ENCODE data around the gene GRAMD4.
A peak's percentile ranks its signal among the peaks of the same experiment; 100 is the strongest.

GRAMD4 gene

DNA sequence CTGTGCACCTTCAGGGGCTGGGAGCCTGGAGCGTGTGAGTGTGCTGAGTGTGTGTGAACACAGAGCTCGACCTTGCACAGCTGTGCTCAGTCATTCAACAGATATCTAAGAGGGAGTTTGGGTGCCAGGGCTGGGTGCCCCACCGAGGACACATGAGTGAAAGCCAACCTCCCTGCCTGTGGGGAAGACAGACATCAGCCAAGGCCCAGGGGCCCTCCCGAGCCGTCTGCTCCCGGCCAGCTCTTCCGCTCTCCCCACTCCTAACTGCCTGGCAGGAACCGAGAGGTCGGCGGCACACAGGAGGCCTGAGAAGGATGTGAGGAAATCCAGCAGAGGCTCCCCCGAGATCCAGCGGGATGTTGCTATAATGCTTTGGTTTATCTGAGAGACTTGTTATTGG, 85.9 kb downstream of the GRAMD4 start:
- no peak for DNase-seq
- CTCF ChIA-PET, result interaction anchor here (0.7 kb wide), 1 partner anchor 97 kb away, joined by 3 read pairs; no protein-coding TSS in a partner anchor
- POLR2A ChIA-PET, result no interaction called here
- Histone ChIP-seq H3K27me3 (replicated peaks in 2 of 5; ENCODE audit: control insufficient read depth in 4 of 5, insufficient read depth in 5 of 5, low read length in 4 of 5) (no peaks in the 10 kb centered on the region), H3K27ac (ENCODE audit: insufficient read depth in 1 of 2, low read depth in 1 of 2, low read length in 2 of 2, poor library complexity in 1 of 2, severe bottlenecking in 2 of 2) (no peak overlapping the region), H3K9me3 (ENCODE audit: control extremely low read depth in 1 of 5, control insufficient read depth in 4 of 5, insufficient read depth in 2 of 5, low read depth in 1 of 5, low read length in 4 of 5) (no peaks in the 10 kb centered on the region), H3K4me1 (ENCODE audit: control extremely low read depth in 1 of 4, control insufficient read depth in 4 of 4, insufficient read depth in 4 of 4, low read length in 3 of 4) (no peaks in the 10 kb centered on the region), H3K4me3 (ENCODE audit: control insufficient read depth in 1 of 7, extremely low read depth in 1 of 7, insufficient read depth in 4 of 7, low read depth in 2 of 7, low read length in 6 of 7) (no peak overlapping the region), H3K36me3 (ENCODE audit: control insufficient read depth in 4 of 4, insufficient read depth in 4 of 4, low read length in 3 of 4) (peaks cover 27 to 94% (median 67%) of the 10 kb centered on the region in 4 experiments)
- 96% methylated on average over 11 of the region's 12 CpGs for WGBS (ENCODE audit: insufficient coverage)

DNA sequence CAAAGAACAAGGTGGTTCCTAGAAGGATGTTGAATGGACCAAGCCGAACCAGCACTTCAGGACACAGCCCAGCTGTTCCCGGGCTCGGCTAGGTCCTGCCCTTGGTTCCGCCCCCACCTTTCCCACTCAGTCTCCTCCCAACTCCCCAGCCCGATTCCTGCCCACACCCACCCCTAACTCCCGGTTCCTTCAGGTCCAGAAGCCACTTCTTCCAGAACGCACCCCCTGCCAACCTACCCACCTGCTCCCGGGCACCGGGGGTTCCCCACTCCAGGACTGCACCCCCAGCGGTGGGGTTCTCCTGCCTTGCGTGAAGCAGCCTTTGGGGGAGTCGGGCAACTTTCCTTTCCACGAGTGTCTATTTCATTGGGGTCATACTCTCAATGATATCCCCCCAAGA, 87.1 kb downstream of the GRAMD4 start:
- H3K36me3 ChIP-seq (ENCODE audit: control insufficient read depth in 4 of 4, insufficient read depth in 4 of 4, low read length in 3 of 4), result peaks cover 34 to 95% (median 72%) of the 10 kb centered on the region in 4 experiments
- ChIA-PET POLR2A (no interaction called here), CTCF (no interaction called here)
- no peaks in the 10 kb centered on the region for H3K4me1 ChIP-seq (ENCODE audit: control extremely low read depth in 1 of 4, control insufficient read depth in 4 of 4, insufficient read depth in 4 of 4, low read length in 3 of 4)
- no peak for DNase-seq
- H3K27me3 ChIP-seq (replicated peaks in 2 of 5; ENCODE audit: control insufficient read depth in 4 of 5, insufficient read depth in 5 of 5, low read length in 4 of 5), result no peaks in the 10 kb centered on the region
- WGBS (ENCODE audit: insufficient coverage), result 100% methylated on average over 7 of the region's 13 CpGs
- H3K9me3 ChIP-seq (ENCODE audit: control extremely low read depth in 1 of 5, control insufficient read depth in 4 of 5, insufficient read depth in 2 of 5, low read depth in 1 of 5, low read length in 4 of 5), result no peaks in the 10 kb centered on the region
- no peak overlapping the region for H3K27ac ChIP-seq (ENCODE audit: insufficient read depth in 1 of 2, low read depth in 1 of 2, low read length in 2 of 2, poor library complexity in 1 of 2, severe bottlenecking in 2 of 2)
- no peak overlapping the region for H3K4me3 ChIP-seq (ENCODE audit: control insufficient read depth in 1 of 7, extremely low read depth in 1 of 7, insufficient read depth in 4 of 7, low read depth in 2 of 7, low read length in 6 of 7)

DNA sequence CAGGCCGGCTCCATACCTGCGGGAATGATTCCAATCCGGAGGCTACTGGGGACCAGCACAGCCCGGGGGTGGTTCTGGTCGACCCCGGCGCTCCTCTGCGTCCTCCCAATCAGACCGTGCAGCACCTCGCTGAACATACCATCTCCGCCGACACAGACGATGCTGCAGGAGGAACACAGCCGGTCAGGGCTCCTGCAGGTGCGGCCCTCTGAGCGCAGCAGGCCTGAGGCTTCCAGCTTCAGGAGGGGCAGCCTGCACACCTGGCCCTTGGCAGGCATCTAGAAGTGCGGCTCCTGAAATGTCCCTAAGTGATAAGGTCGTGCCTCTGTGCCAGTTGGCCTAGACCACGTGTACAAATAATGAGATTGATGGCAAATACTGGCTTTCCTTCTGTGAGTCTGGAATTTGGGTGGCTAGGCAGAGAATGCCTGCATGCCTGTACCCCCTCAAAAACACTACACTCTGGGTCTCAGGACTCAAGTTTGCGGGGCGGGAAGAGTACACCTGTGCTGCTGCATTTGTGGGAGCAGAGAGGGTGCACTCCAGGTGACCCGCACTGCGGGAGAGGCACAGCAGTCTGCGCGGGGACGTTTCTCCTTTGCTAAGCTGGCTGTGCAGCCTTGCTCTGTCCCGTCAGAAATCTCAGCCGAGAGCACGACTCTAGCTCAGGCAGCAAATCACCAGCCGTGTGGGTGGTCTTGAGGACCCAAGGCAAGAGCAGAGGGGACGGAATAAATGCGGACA, 87.8 kb downstream of the GRAMD4 start:
- no peaks in the 10 kb centered on the region for H3K4me1 ChIP-seq (ENCODE audit: control extremely low read depth in 1 of 4, control insufficient read depth in 4 of 4, insufficient read depth in 4 of 4, low read length in 3 of 4)
- H3K36me3 ChIP-seq (ENCODE audit: control insufficient read depth in 4 of 4, insufficient read depth in 4 of 4, low read length in 3 of 4), result peaks cover 31 to 92% (median 69%) of the 10 kb centered on the region in 4 experiments
- POLR2A ChIA-PET, result no interaction called here
- 98% methylated on average over 30 of the region's 32 CpGs for WGBS (ENCODE audit: insufficient coverage)
- CTCF ChIA-PET, result no interaction called here
- no peaks in the 10 kb centered on the region for H3K27me3 ChIP-seq (replicated peaks in 2 of 5; ENCODE audit: control insufficient read depth in 4 of 5, insufficient read depth in 5 of 5, low read length in 4 of 5)
- H3K4me3 ChIP-seq (ENCODE audit: control insufficient read depth in 1 of 7, extremely low read depth in 1 of 7, insufficient read depth in 4 of 7, low read depth in 2 of 7, low read length in 6 of 7), result no peak overlapping the region
- no peak overlapping the region for H3K27ac ChIP-seq (ENCODE audit: insufficient read depth in 1 of 2, low read depth in 1 of 2, low read length in 2 of 2, poor library complexity in 1 of 2, severe bottlenecking in 2 of 2)
- H3K9me3 ChIP-seq (ENCODE audit: control extremely low read depth in 1 of 5, control insufficient read depth in 4 of 5, insufficient read depth in 2 of 5, low read depth in 1 of 5, low read length in 4 of 5), result no peaks in the 10 kb centered on the region
- DNase-seq, result no peak

DNA sequence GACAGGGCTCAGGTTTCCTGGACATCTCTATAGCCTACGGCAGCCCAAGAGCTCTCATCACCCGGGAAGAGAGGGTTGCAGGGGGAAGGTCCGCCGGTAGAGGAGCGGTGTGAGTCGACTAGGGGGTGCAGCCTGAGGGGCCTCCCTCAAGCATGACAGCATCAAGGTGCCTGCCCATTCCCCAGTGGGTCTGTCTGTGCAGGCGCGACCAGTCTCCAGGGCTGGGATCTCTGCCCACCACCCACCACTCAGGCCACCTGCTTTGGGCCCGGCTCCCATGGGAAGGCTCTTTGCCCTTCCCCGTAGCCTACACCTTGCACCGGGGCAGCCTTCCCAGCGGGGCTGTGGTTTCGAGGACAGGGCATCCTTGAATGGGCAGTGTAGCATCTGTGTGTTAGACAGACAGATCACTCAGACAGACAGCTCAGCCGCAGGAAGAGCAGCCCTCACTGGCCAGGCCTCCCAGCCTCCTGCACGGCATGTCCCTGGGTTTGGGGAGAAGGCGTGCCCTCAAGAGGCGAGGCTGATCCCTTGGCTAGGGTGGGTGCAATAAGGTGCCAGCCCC, 88.7 kb downstream of the GRAMD4 start:
- Histone ChIP-seq H3K36me3 (ENCODE audit: control insufficient read depth in 4 of 4, insufficient read depth in 4 of 4, low read length in 3 of 4) (peaks cover 29 to 89% (median 69%) of the 10 kb centered on the region in 4 experiments), H3K4me3 (ENCODE audit: control insufficient read depth in 1 of 7, extremely low read depth in 1 of 7, insufficient read depth in 4 of 7, low read depth in 2 of 7, low read length in 6 of 7) (no peak overlapping the region), H3K27me3 (replicated peaks in 2 of 5; ENCODE audit: control insufficient read depth in 4 of 5, insufficient read depth in 5 of 5, low read length in 4 of 5) (no peaks in the 10 kb centered on the region), H3K4me1 (ENCODE audit: control extremely low read depth in 1 of 4, control insufficient read depth in 4 of 4, insufficient read depth in 4 of 4, low read length in 3 of 4) (no peaks in the 10 kb centered on the region), H3K27ac (ENCODE audit: insufficient read depth in 1 of 2, low read depth in 1 of 2, low read length in 2 of 2, poor library complexity in 1 of 2, severe bottlenecking in 2 of 2) (no peak overlapping the region), H3K9me3 (ENCODE audit: control extremely low read depth in 1 of 5, control insufficient read depth in 4 of 5, insufficient read depth in 2 of 5, low read depth in 1 of 5, low read length in 4 of 5) (no peaks in the 10 kb centered on the region)
- ChIA-PET POLR2A (no interaction called here), CTCF (no interaction called here)
- WGBS (ENCODE audit: insufficient coverage), result 93% methylated on average over 16 of the region's 17 CpGs
- no peak for DNase-seq

DNA sequence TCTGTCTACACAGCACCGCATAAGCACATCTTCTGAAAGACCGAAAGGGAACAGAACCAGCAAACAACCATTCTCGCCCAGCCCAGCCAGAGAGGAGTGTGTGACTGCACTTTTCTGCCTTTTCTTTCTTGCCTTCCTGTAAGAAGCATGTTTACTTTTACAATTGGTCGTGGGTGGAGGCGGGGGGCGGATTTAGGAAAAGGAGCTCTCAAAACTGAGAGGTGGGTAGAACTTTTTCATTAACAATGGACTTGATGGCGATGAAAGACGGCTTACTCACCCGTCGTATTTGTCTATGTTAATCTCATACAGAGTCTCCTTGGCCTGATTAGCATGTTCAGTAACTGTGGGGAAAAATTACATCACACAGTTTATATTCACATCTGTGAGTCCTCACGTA, 90.6 kb downstream of the GRAMD4 start:
- no peaks in the 10 kb centered on the region for H3K27me3 ChIP-seq (replicated peaks in 2 of 5; ENCODE audit: control insufficient read depth in 4 of 5, insufficient read depth in 5 of 5, low read length in 4 of 5)
- H3K36me3 ChIP-seq (ENCODE audit: control insufficient read depth in 4 of 4, insufficient read depth in 4 of 4, low read length in 3 of 4), result peaks cover 36 to 85% (median 66%) of the 10 kb centered on the region in 4 experiments
- no peak overlapping the region for H3K27ac ChIP-seq (ENCODE audit: insufficient read depth in 1 of 2, low read depth in 1 of 2, low read length in 2 of 2, poor library complexity in 1 of 2, severe bottlenecking in 2 of 2)
- DNase-seq, result no peak
- H3K9me3 ChIP-seq (ENCODE audit: control extremely low read depth in 1 of 5, control insufficient read depth in 4 of 5, insufficient read depth in 2 of 5, low read depth in 1 of 5, low read length in 4 of 5), result no peaks in the 10 kb centered on the region
- WGBS (ENCODE audit: insufficient coverage), result 99% methylated on average over 7 of the region's 11 CpGs
- ChIA-PET CTCF (no interaction called here), POLR2A (interaction anchor here (0.6 kb wide), 1 partner anchor 12 kb away, joined by 11 read pairs; no protein-coding TSS in a partner anchor)
- no peaks in the 10 kb centered on the region for H3K4me1 ChIP-seq (ENCODE audit: control extremely low read depth in 1 of 4, control insufficient read depth in 4 of 4, insufficient read depth in 4 of 4, low read length in 3 of 4)
- no peak overlapping the region for H3K4me3 ChIP-seq (ENCODE audit: control insufficient read depth in 1 of 7, extremely low read depth in 1 of 7, insufficient read depth in 4 of 7, low read depth in 2 of 7, low read length in 6 of 7)

DNA sequence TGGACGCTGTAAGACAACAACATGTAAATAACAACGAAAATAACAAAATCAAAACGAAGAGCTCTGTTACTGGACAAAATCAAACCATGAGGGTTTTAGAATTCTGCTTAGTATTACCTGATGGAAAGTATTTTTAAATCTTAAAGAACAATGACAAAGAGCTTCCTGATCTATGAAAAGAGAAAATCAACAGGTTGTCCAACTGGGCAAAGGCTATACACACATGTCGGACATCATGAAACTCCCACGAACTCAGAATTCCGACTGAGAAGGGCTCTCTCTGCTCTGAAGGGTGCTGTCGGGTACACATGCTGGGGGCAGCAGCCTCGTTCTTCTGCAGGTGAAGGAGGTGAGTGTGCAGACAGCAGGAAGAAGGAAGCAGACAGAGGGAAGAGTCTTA, 92.1 kb downstream of the GRAMD4 start:
- Histone ChIP-seq H3K4me1 (ENCODE audit: control extremely low read depth in 1 of 4, control insufficient read depth in 4 of 4, insufficient read depth in 4 of 4, low read length in 3 of 4) (no peaks in the 10 kb centered on the region), H3K27ac (ENCODE audit: insufficient read depth in 1 of 2, low read depth in 1 of 2, low read length in 2 of 2, poor library complexity in 1 of 2, severe bottlenecking in 2 of 2) (no peak overlapping the region), H3K27me3 (replicated peaks in 2 of 5; ENCODE audit: control insufficient read depth in 4 of 5, insufficient read depth in 5 of 5, low read length in 4 of 5) (no peaks in the 10 kb centered on the region), H3K4me3 (ENCODE audit: control insufficient read depth in 1 of 7, extremely low read depth in 1 of 7, insufficient read depth in 4 of 7, low read depth in 2 of 7, low read length in 6 of 7) (no peak overlapping the region), H3K9me3 (ENCODE audit: control extremely low read depth in 1 of 5, control insufficient read depth in 4 of 5, insufficient read depth in 2 of 5, low read depth in 1 of 5, low read length in 4 of 5) (no peaks in the 10 kb centered on the region), H3K36me3 (ENCODE audit: control insufficient read depth in 4 of 4, insufficient read depth in 4 of 4, low read length in 3 of 4) (peaks cover 39 to 80% (median 57%) of the 10 kb centered on the region in 4 experiments)
- ChIA-PET POLR2A (no interaction called here), CTCF (no interaction called here)
- DNase-seq, result no peak
- WGBS (ENCODE audit: insufficient coverage), result 98% methylated on average over 7 of the region's 8 CpGs

DNA sequence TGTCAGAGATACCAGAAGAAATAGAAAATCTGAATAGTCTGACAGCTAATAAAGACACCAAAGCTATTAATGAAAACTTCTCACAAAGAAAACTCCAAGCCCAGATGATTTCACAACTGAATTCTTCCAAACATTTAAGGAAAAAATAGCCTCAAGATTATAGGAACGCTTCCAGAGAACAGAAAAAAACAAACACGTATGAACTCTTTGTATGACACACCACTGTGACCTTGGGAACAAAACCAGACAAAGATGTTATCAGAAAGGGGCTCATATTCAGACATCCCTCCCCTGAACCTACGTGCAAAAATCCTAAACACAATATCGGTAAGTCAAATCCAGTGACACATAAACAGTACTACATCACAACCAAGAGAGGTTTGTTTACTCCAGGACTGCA, 94.4 kb downstream of the GRAMD4 start:
- POLR2A ChIA-PET, result no interaction called here
- Histone ChIP-seq H3K27ac (ENCODE audit: insufficient read depth in 1 of 2, low read depth in 1 of 2, low read length in 2 of 2, poor library complexity in 1 of 2, severe bottlenecking in 2 of 2) (peak overlapping the region; percentile 19 to 20), H3K27me3 (replicated peaks in 2 of 5; ENCODE audit: control insufficient read depth in 4 of 5, insufficient read depth in 5 of 5, low read length in 4 of 5) (no peaks in the 10 kb centered on the region), H3K36me3 (ENCODE audit: control insufficient read depth in 4 of 4, insufficient read depth in 4 of 4, low read length in 3 of 4) (peaks cover 39 to 80% (median 51%) of the 10 kb centered on the region in 4 experiments), H3K4me1 (ENCODE audit: control extremely low read depth in 1 of 4, control insufficient read depth in 4 of 4, insufficient read depth in 4 of 4, low read length in 3 of 4) (no peaks in the 10 kb centered on the region), H3K4me3 (ENCODE audit: control insufficient read depth in 1 of 7, extremely low read depth in 1 of 7, insufficient read depth in 4 of 7, low read depth in 2 of 7, low read length in 6 of 7) (no peak overlapping the region), H3K9me3 (ENCODE audit: control extremely low read depth in 1 of 5, control insufficient read depth in 4 of 5, insufficient read depth in 2 of 5, low read depth in 1 of 5, low read length in 4 of 5) (no peaks in the 10 kb centered on the region)
- no peak for DNase-seq
- WGBS (ENCODE audit: insufficient coverage), result 74% methylated on average over 2 of the region's 4 CpGs
- CTCF ChIA-PET, result interaction anchor here (0.6 to 1.5 kb wide), 3 partner anchors 11 to 151 kb away, joined by 3 to 4 read pairs (median 3); no protein-coding TSS in a partner anchor
